Neural cell (in vitro differentiated cells): Measurements from ENCODE around the gene PCDH9. TPM values are rescaled to one million over a fixed set of nuclear protein-coding genes. Genes with fewer than 3 reads are reported as not detected.

Experiments
- H2AFZ ChIP-seq: fragments of 200-600, 300-800 bp; sonication (generic), shearing (Covaris generic); 2 replicates; pipeline ENCODE4 v1.6.0; 2014; ENCODE audit warnings: low read depth, mild to moderate bottlenecking, antibody characterized with exemption, low read length, moderate library complexity
- H3F3A ChIP-seq: fragments of 200-600 bp; shearing (Covaris generic); 2 replicates; pipeline ENCODE4 v1.6.1; 2016; ENCODE audit warnings: mild to moderate bottlenecking, moderate library complexity, mixed read lengths, antibody characterized with exemption, low read length; ENCODE audit not compliant: insufficient read depth, poor library complexity, severe bottlenecking
- H3K27ac ChIP-seq: fragments of 200-600, 300-800 bp; sonication (generic), shearing (Covaris generic); 2 replicates; pipeline ENCODE4 v1.5.1; 2014; ENCODE audit warnings: mild to moderate bottlenecking, low read length, moderate library complexity
- H3K27me3 ChIP-seq: fragments of 300-800, 200-600 bp; sonication (generic), shearing (Covaris generic); 2 replicates; pipeline ENCODE4 v1.6.0; 2014; ENCODE audit warnings: mild to moderate bottlenecking, low read depth, low read length, moderate library complexity; ENCODE audit not compliant: insufficient read depth
- H3K36me3 ChIP-seq: fragments of 300-800, 200-600 bp; sonication (generic), shearing (Covaris generic); 2 replicates; pipeline ENCODE4 v1.5.1; 2014; ENCODE audit warnings: mild to moderate bottlenecking, antibody characterized with exemption, low read length, moderate library complexity; ENCODE audit not compliant: insufficient read depth
- H3K4me2 ChIP-seq: fragments of 300-800, 200-600 bp; sonication (generic), shearing (Covaris generic); 2 replicates; pipeline ENCODE4 v1.6.0; 2014; ENCODE audit warnings: mild to moderate bottlenecking, low read length
- H3K4me3 ChIP-seq: fragments of 300-800, 200-600 bp; sonication (generic), shearing (Covaris generic); 2 replicates; pipeline ENCODE4 v1.5.1; 2014; ENCODE audit warnings: mild to moderate bottlenecking, low read length, moderate library complexity
- H3K79me2 ChIP-seq: fragments of 200-600 bp; shearing (Covaris generic); replicated peaks from 2 replicates; pipeline ENCODE4 v1.6.0; 2014; ENCODE audit warnings: mild to moderate bottlenecking, low read length, moderate library complexity; ENCODE audit not compliant: insufficient read depth
- H3K9ac ChIP-seq: fragments of 300-800, 200-600 bp; sonication (generic), shearing (Covaris generic); 2 replicates; pipeline ENCODE4 v1.6.1; 2016; ENCODE audit warnings: mild to moderate bottlenecking, low read length, mixed read lengths
- H3K9me2 ChIP-seq: fragments of 200-600 bp; shearing (Covaris generic); 2 replicates; pipeline ENCODE4 v1.6.1; 2016; ENCODE audit warnings: mild to moderate bottlenecking, low read length, mixed read lengths; ENCODE audit not compliant: insufficient read depth
- H3K9me3 ChIP-seq: fragments of 200-600, 300-800 bp; sonication (generic), shearing (Covaris generic); 2 replicates; pipeline ENCODE4 v1.6.1; 2016; ENCODE audit warnings: mild to moderate bottlenecking, mixed run types, low read length, moderate library complexity, mixed read lengths
- H4K20me1 ChIP-seq: fragments of 200-600 bp; shearing (Covaris generic); 2 replicates; pipeline ENCODE4 v1.6.1; 2016; ENCODE audit warnings: mild to moderate bottlenecking, mixed run types; ENCODE audit not compliant: insufficient read depth
- EP300 ChIP-seq: fragments of 450-650 bp; conservative IDR thresholded peaks from 2 replicates; pipeline ENCODE4 v1.6.1; 2014; ENCODE audit warnings: antibody characterized with exemption, mild to moderate bottlenecking, moderate library complexity; ENCODE audit not compliant: poor library complexity, severe bottlenecking
- EZH2 ChIP-seq: fragments of 200-600, 300-800 bp; shearing (Covaris generic), sonication (generic); IDR thresholded peaks from 2 replicates; pipeline ENCODE4 v1.6.1; 2014; ENCODE audit warnings: antibody characterized with exemption, low read length, borderline replicate concordance, mild to moderate bottlenecking; ENCODE audit not compliant: insufficient read depth, poor library complexity, severe bottlenecking
- POLR2AphosphoS5 ChIP-seq: IDR thresholded peaks from 2 replicates; pipeline ENCODE4 v1.6.1; 2012
- RAD21 ChIP-seq: fragments of 450-650 bp; conservative IDR thresholded peaks from 2 replicates; pipeline ENCODE4 v1.6.1; 2014; ENCODE audit warnings: antibody characterized with exemption, mild to moderate bottlenecking, moderate library complexity
- REST ChIP-seq: IDR thresholded peaks from 2 replicates; pipeline ENCODE4 v1.6.1; 2012; ENCODE audit warnings: borderline replicate concordance
- SMC3 ChIP-seq: fragments of 450-650 bp; conservative IDR thresholded peaks from 2 replicates; pipeline ENCODE4 v1.6.1; 2014; ENCODE audit warnings: antibody characterized with exemption, mild to moderate bottlenecking, moderate library complexity; ENCODE audit not compliant: poor library complexity
- TAF1 ChIP-seq: IDR thresholded peaks from 2 replicates; pipeline ENCODE4 v1.6.1; 2012; ENCODE audit warnings: low read depth
- polyA plus RNA-seq: library from polyadenylated mRNA; depleted of rRNA; stranded (reverse); fragments of >200 nt; gene quantifications from 2 replicates; pipeline ENCODE4 v1.2.3, GENCODE V29; 2014
- TF ChIP-seq, protein P1 (sequence below): fragments of 450-650 bp; IDR thresholded peaks from 2 replicates; pipeline ENCODE4 v1.5.1; 2014; ENCODE audit warnings: antibody characterized with exemption, mild to moderate bottlenecking, moderate library complexity; ENCODE audit not compliant: poor library complexity, severe bottlenecking

PCDH9 gene
- polyA plus RNA-seq, 1 donor from 2014 or later: 4.6 TPM

DNA sequence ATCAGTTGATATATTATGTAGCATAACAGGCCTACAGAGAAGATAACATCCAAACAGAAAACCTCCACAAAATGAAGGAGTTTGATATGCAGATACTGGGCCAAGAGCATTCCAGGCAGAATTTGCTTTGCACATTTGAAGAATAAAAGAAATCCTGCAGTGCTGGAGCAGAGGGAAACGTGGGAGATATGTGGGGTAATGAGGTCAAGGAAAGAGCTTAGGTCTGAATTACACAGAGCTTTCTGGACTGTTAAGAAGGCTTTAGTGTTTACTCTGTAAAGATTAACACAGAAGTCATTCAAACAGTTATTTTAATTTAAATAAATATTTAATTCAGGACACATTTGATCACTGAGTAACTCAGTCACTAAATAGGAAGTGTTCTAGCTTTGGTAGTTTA is 692.7 kb downstream of the PCDH9 start:
- Histone ChIP-seq H3K79me2 (no peaks in the 10 kb centered on the region), H3K36me3 (no peaks in the 10 kb centered on the region), H3K9ac (no peak overlapping the region), H2AFZ (no peak overlapping the region), H3F3A (no peaks in the 10 kb centered on the region), H3K4me2 (no peak overlapping the region), H3K4me3 (no peak overlapping the region), H4K20me1 (no peaks in the 10 kb centered on the region), H3K27me3 (no peaks in the 10 kb centered on the region), H3K9me2 (no peaks in the 10 kb centered on the region), H3K27ac (no peak overlapping the region), H3K9me3 (no peaks in the 10 kb centered on the region)
- no peak for TF ChIP-seq REST
- TF ChIP-seq, protein P1, sequence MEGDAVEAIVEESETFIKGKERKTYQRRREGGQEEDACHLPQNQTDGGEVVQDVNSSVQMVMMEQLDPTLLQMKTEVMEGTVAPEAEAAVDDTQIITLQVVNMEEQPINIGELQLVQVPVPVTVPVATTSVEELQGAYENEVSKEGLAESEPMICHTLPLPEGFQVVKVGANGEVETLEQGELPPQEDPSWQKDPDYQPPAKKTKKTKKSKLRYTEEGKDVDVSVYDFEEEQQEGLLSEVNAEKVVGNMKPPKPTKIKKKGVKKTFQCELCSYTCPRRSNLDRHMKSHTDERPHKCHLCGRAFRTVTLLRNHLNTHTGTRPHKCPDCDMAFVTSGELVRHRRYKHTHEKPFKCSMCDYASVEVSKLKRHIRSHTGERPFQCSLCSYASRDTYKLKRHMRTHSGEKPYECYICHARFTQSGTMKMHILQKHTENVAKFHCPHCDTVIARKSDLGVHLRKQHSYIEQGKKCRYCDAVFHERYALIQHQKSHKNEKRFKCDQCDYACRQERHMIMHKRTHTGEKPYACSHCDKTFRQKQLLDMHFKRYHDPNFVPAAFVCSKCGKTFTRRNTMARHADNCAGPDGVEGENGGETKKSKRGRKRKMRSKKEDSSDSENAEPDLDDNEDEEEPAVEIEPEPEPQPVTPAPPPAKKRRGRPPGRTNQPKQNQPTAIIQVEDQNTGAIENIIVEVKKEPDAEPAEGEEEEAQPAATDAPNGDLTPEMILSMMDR: no peak
- TF ChIP-seq SMC3: no peak
- no peak for TF ChIP-seq POLR2AphosphoS5

DNA sequence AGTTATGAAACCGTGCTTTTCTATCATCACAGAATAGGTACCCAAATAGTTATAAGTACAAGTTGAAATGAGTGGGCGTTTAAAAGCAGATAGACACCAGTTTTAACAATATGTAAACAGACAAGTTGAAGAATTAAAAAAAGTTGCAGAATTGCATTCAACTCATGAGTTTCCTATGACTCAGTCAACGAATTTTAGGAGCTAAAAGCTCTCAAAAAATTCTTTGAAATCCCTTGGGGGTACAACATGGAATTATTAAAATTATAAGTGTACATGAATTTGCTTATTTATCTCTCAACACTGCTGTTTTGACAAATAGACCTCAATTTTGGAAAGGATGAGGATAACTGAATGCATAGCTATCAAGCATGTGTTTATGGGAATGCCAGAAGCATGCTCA is 693.4 kb downstream of the PCDH9 start:
- Histone ChIP-seq H4K20me1 (no peaks in the 10 kb centered on the region), H3K9me2 (no peaks in the 10 kb centered on the region), H3K79me2 (no peaks in the 10 kb centered on the region), H3K4me2 (no peak overlapping the region), H3K27me3 (no peaks in the 10 kb centered on the region), H3K36me3 (no peaks in the 10 kb centered on the region), H3K4me3 (no peak overlapping the region), H2AFZ (no peak overlapping the region), H3F3A (no peaks in the 10 kb centered on the region), H3K9ac (no peak overlapping the region), H3K9me3 (no peaks in the 10 kb centered on the region), H3K27ac (no peak overlapping the region)
- TF ChIP-seq POLR2AphosphoS5: no peak
- TF ChIP-seq SMC3: no peak
- TF ChIP-seq, protein P1: no peak
- no peak for TF ChIP-seq EZH2
- no peak for TF ChIP-seq RAD21

- Histone ChIP-seq H4K20me1 (no peaks in the 10 kb centered on the region), H3K9me2 (no peaks in the 10 kb centered on the region), H3K27me3 (no peaks in the 10 kb centered on the region), H3K27ac (no peak overlapping the region), H3K79me2 (no peaks in the 10 kb centered on the region), H3K9me3 (no peaks in the 10 kb centered on the region), H3K4me3 (no peak overlapping the region), H3K9ac (no peak overlapping the region), H3K4me2 (no peak overlapping the region), H3K36me3 (no peaks in the 10 kb centered on the region), H2AFZ (no peak overlapping the region), H3F3A (no peaks in the 10 kb centered on the region)
- TF ChIP-seq TAF1: no peak
- no peak for TF ChIP-seq EP300
- TF ChIP-seq REST: no peak
Measured at GRCh38 chr13:66534561-66534960, 695.6 kb downstream of the PCDH9 start.
